Effector memory CD8-positive, alpha-beta T cell (primary cell): ENCODE data around the gene TTBK1.

ENCODE experiments used
- ATAC-seq: fragments of 150-1000 bp; cut with Tn5 transposase; replicated peaks from 2 replicates; pipeline ENCODE4 v1.10.0; 2021; ENCODE audit warnings: mild to moderate bottlenecking, moderate library complexity
- DNase-seq, 3 experiments: peaks; one replicate each; pipeline ENCODE4 v3.0.0; 2021
- H3K27ac Mint-ChIP-seq, 2 donors: one replicate each; pipeline ENCODE4 v1.8.0; 2022; ENCODE audit warnings: mild to moderate bottlenecking in 2 of 2, mixed read lengths in 2 of 2, moderate library complexity in 2 of 2
- H3K27me3 Mint-ChIP-seq, 2 donors: one replicate each; pipeline ENCODE4 v1.8.0; 2022; ENCODE audit warnings: mixed read lengths in 2 of 2
- H3K36me3 Mint-ChIP-seq: one replicate; pipeline ENCODE4 v1.8.0; 2022; ENCODE audit warnings: mild to moderate bottlenecking, moderate library complexity, mixed read lengths; ENCODE audit not compliant: insufficient read depth
- H3K4me1 Mint-ChIP-seq, 2 donors: one replicate each; pipeline ENCODE4 v1.8.0; 2022; ENCODE audit warnings: low read depth in 2 of 2, mixed read lengths in 2 of 2
- H3K4me3 Mint-ChIP-seq, 2 donors: one replicate each; pipeline ENCODE4 v1.8.0; 2022; ENCODE audit warnings: mild to moderate bottlenecking in 2 of 2, mixed read lengths in 2 of 2, moderate library complexity in 2 of 2
- H3K9me3 Mint-ChIP-seq, 2 donors: one replicate each; pipeline ENCODE4 v1.8.0; 2022; ENCODE audit warnings: mixed read lengths in 2 of 2

TTBK1 gene

GRCh38 chr6:43253401-43253800 lies 10.1 kb downstream of the TTBK1 start:
- Mint-ChIP-seq H3K4me1 (no peaks in the 10 kb centered on the region), H3K36me3 (no peaks in the 10 kb centered on the region), H3K27me3 (peaks cover 47 to 73% of the 10 kb centered on the region in 2 donors), H3K9me3 (no peaks in the 10 kb centered on the region), H3K27ac (no peak overlapping the region), H3K4me3 (no peak overlapping the region)
- DNase-seq (no peak), ATAC-seq (no peak)

- Mint-ChIP-seq H3K36me3 (no peaks in the 10 kb centered on the region), H3K27ac (no peak overlapping the region), H3K4me1 (no peaks in the 10 kb centered on the region), H3K9me3 (no peaks in the 10 kb centered on the region), H3K27me3 (peaks cover 47 to 80% of the 10 kb centered on the region in 2 donors), H3K4me3 (no peak overlapping the region)
- no peak for DNase-seq
- ATAC-seq, result no peak
Measured at GRCh38 chr6:43254138-43254817, 11.0 kb downstream of the TTBK1 start.

- DNase-seq (no peak), ATAC-seq (no peak)
- peaks cover 49 to 86% of the 10 kb centered on the region in 2 donors for H3K27me3 Mint-ChIP-seq
- H3K4me1 Mint-ChIP-seq, result no peaks in the 10 kb centered on the region
- H3K4me3 Mint-ChIP-seq, result no peak overlapping the region
- no peaks in the 10 kb centered on the region for H3K9me3 Mint-ChIP-seq
- no peak overlapping the region for H3K27ac Mint-ChIP-seq
- no peaks in the 10 kb centered on the region for H3K36me3 Mint-ChIP-seq
Measured at GRCh38 chr6:43254846-43255245, 11.6 kb downstream of the TTBK1 start.

- H3K4me1 Mint-ChIP-seq, result no peaks in the 10 kb centered on the region
- no peaks in the 10 kb centered on the region for H3K36me3 Mint-ChIP-seq
- ATAC-seq, result no peak
- DNase-seq, result no peak
- peaks cover 52 to 87% of the 10 kb centered on the region in 2 donors for H3K27me3 Mint-ChIP-seq
- no peak overlapping the region for H3K27ac Mint-ChIP-seq
- no peak overlapping the region for H3K4me3 Mint-ChIP-seq
- no peaks in the 10 kb centered on the region for H3K9me3 Mint-ChIP-seq
Measured at GRCh38 chr6:43255408-43256054, 12.2 kb downstream of the TTBK1 start.

- Mint-ChIP-seq H3K27ac (no peak overlapping the region), H3K36me3 (no peaks in the 10 kb centered on the region), H3K9me3 (no peaks in the 10 kb centered on the region), H3K4me1 (no peaks in the 10 kb centered on the region), H3K27me3 (peaks cover 41 to 74% of the 10 kb centered on the region in 2 donors), H3K4me3 (no peak overlapping the region)
- DNase-seq (no peak), ATAC-seq (no peak)
Measured at GRCh38 chr6:43256670-43257366, 13.5 kb downstream of the TTBK1 start.

GRCh38 chr6:43257367-43258145 lies 14.3 kb downstream of the TTBK1 start:
- peak overlapping the region in 1 of 2 donors; percentile 21 for H3K27ac Mint-ChIP-seq
- no peaks in the 10 kb centered on the region for H3K4me1 Mint-ChIP-seq
- H3K4me3 Mint-ChIP-seq, result no peak overlapping the region
- no peaks in the 10 kb centered on the region for H3K9me3 Mint-ChIP-seq
- no peaks in the 10 kb centered on the region for H3K36me3 Mint-ChIP-seq
- ATAC-seq, result no peak
- peaks cover 34 to 67% of the 10 kb centered on the region in 2 donors for H3K27me3 Mint-ChIP-seq
- no peak for DNase-seq

GRCh38 chr6:43258180-43258579 lies 14.9 kb downstream of the TTBK1 start:
- H3K27me3 Mint-ChIP-seq, result peaks cover 29 to 61% of the 10 kb centered on the region in 2 donors
- H3K4me3 Mint-ChIP-seq, result no peak overlapping the region
- peak overlapping the region in 1 of 2 donors; percentile 21 for H3K27ac Mint-ChIP-seq
- no peaks in the 10 kb centered on the region for H3K4me1 Mint-ChIP-seq
- H3K36me3 Mint-ChIP-seq, result no peaks in the 10 kb centered on the region
- DNase-seq (no peak), ATAC-seq (no peak)
- no peaks in the 10 kb centered on the region for H3K9me3 Mint-ChIP-seq

- no peaks in the 10 kb centered on the region for H3K9me3 Mint-ChIP-seq
- peaks cover 29 to 52% of the 10 kb centered on the region in 2 donors for H3K27me3 Mint-ChIP-seq
Measured at GRCh38 chr6:43258807-43259686, 15.8 kb downstream of the TTBK1 start.

GRCh38 chr6:43260791-43261190 lies 17.5 kb downstream of the TTBK1 start:
- no peak for ATAC-seq
- no peak overlapping the region for H3K27ac Mint-ChIP-seq

More at GRCh38 chr6:43258807-43259686, 15.8 kb downstream of the TTBK1 start:
- Mint-ChIP-seq H3K4me3 (no peak overlapping the region), H3K36me3 (no peaks in the 10 kb centered on the region), H3K27ac (no peak overlapping the region), H3K4me1 (peaks cover 3 to 5% of the 10 kb centered on the region in 2 donors)
- ATAC-seq, result no peak
- no peak for DNase-seq

GRCh38 chr6:43261198-43261597 lies 17.9 kb downstream of the TTBK1 start:
- Mint-ChIP-seq H3K4me1 (peaks cover 3 to 5% of the 10 kb centered on the region in 2 donors), H3K27me3 (peaks cover 22 to 32% of the 10 kb centered on the region in 2 donors), H3K27ac (no peak overlapping the region), H3K9me3 (no peaks in the 10 kb centered on the region), H3K36me3 (no peaks in the 10 kb centered on the region), H3K4me3 (no peak overlapping the region)
- ATAC-seq (no peak), DNase-seq (no peak)

More at GRCh38 chr6:43260791-43261190, 17.5 kb downstream of the TTBK1 start:
- Mint-ChIP-seq H3K4me3 (no peak overlapping the region), H3K36me3 (no peaks in the 10 kb centered on the region), H3K4me1 (peaks cover 3 to 5% of the 10 kb centered on the region in 2 donors), H3K9me3 (no peaks in the 10 kb centered on the region), H3K27me3 (peaks cover 25 to 36% of the 10 kb centered on the region in 2 donors)
- no peak for DNase-seq

GRCh38 chr6:43262000-43262779 lies 18.9 kb downstream of the TTBK1 start:
- no peaks in the 10 kb centered on the region for H3K9me3 Mint-ChIP-seq
- no peaks in the 10 kb centered on the region for H3K36me3 Mint-ChIP-seq
- ATAC-seq, result no peak
- peaks cover 16 to 26% of the 10 kb centered on the region in 2 donors for H3K27me3 Mint-ChIP-seq
- no peak overlapping the region for H3K4me3 Mint-ChIP-seq
- peaks cover 3 to 5% of the 10 kb centered on the region in 2 donors for H3K4me1 Mint-ChIP-seq
- peak overlapping the region in 1 of 2 donors; percentile 70 for H3K27ac Mint-ChIP-seq
- DNase-seq, result no peak

GRCh38 chr6:43262780-43263313 lies 19.6 kb downstream of the TTBK1 start:
- H3K27ac Mint-ChIP-seq, result peak overlapping the region in 1 of 2 donors; percentile 70
- no peak for ATAC-seq

More at GRCh38 chr6:43262780-43263313, 19.6 kb downstream of the TTBK1 start:
- Mint-ChIP-seq H3K4me3 (no peak overlapping the region), H3K27me3 (peaks cover 10 to 20% of the 10 kb centered on the region in 2 donors), H3K9me3 (no peaks in the 10 kb centered on the region), H3K4me1 (peaks cover 3 to 5% of the 10 kb centered on the region in 2 donors), H3K36me3 (no peaks in the 10 kb centered on the region)
- no peak for DNase-seq
